Calu3 (cell line): ENCODE results near the gene CHID1. TPM values are rescaled to one million over a fixed set of nuclear protein-coding genes. Genes with fewer than 3 reads are reported as not detected.
A peak's percentile ranks its signal among the peaks of the same experiment; 100 is the strongest.

Experiments used
- BruUV-seq: library from RNA; stranded (reverse); fragments of 400-500 nt; replicated peaks from 2 replicates; lab custom pipeline; 2021; lab: Mats Ljungman, UMichigan
- CTCF ChIA-PET: fragments of 300-600 bp; sonication (Branson Sonifier 250); formaldehyde crosslinking; loops from one replicate; lab custom pipeline; 2022; ENCODE audit warnings: antibody characterized with exemption; lab: Charles Lee
- DNase-seq: peaks from one replicate; pipeline ENCODE4 v3.0.0; 2022
- H3K27ac Mint-ChIP-seq: one replicate; pipeline ENCODE4 v1.8.0; 2022; ENCODE audit warnings: mixed read lengths; ENCODE audit not compliant: unreplicated experiment
- H3K27me3 Mint-ChIP-seq: one replicate; pipeline ENCODE4 v1.8.0; 2022; ENCODE audit warnings: mixed read lengths; ENCODE audit not compliant: unreplicated experiment
- H3K36me3 Mint-ChIP-seq: one replicate; pipeline ENCODE4 v1.8.0; 2022; ENCODE audit warnings: mild to moderate bottlenecking, moderate library complexity, mixed read lengths; ENCODE audit not compliant: insufficient read depth, unreplicated experiment
- H3K4me1 Mint-ChIP-seq: one replicate; pipeline ENCODE4 v1.8.0; 2022; ENCODE audit warnings: mild to moderate bottlenecking, low read depth, mixed read lengths; ENCODE audit not compliant: unreplicated experiment
- H3K4me3 Mint-ChIP-seq: one replicate; pipeline ENCODE4 v1.8.0; 2022; ENCODE audit warnings: mild to moderate bottlenecking, low read depth, moderate library complexity, mixed read lengths; ENCODE audit not compliant: unreplicated experiment
- H3K9me3 Mint-ChIP-seq: one replicate; pipeline ENCODE4 v1.8.0; 2022; ENCODE audit warnings: low read depth, mixed read lengths; ENCODE audit not compliant: unreplicated experiment
- CTCF ChIP-seq: fragments of 200-600 bp; IDR thresholded peaks from one replicate; pipeline ENCODE4 v1.8.0; 2022; ENCODE audit warnings: antibody characterized with exemption; ENCODE audit not compliant: unreplicated experiment
- intact Hi-C: fragments of 100-400 bp; cut with micrococcal nuclease; formaldehyde crosslinking; loops from one replicate; pipeline ENCODE4 v1.10.0; 2022; ENCODE audit not compliant: unreplicated experiment
- total RNA-seq: library from RNA; stranded (reverse); gene quantifications from 2 replicates; pipeline ENCODE4 v1.2.3, GENCODE V29; 2022

Gene CHID1
- total RNA-seq, 1 experiment from 2014 or later, result 134 TPM

GRCh38 chr11:945986-946385 lies 35.4 kb upstream of the CHID1 start:
- no peak overlapping the region for H3K4me3 Mint-ChIP-seq
- no TSS peak for BruUV-seq
- intact Hi-C loops, result no loop called here
- H3K4me1 Mint-ChIP-seq, result peaks cover 57% of the 10 kb centered on the region
- CTCF ChIA-PET, result interaction anchor here (0.5 to 0.6 kb wide), 3 partner anchors 27 to 375 kb away, joined by 3 to 4 read pairs (median 3); no protein-coding TSS in a partner anchor
- DNase-seq, result no peak
- H3K9me3 Mint-ChIP-seq, result peaks cover 2% of the 10 kb centered on the region
- TF ChIP-seq CTCF, result no peak
- H3K27ac Mint-ChIP-seq, result peak overlapping the region; percentile 27
- H3K36me3 Mint-ChIP-seq, result peaks cover 44% of the 10 kb centered on the region
- H3K27me3 Mint-ChIP-seq, result no peaks in the 10 kb centered on the region

- H3K9me3 Mint-ChIP-seq, result peaks cover 2% of the 10 kb centered on the region
- no peaks in the 10 kb centered on the region for H3K27me3 Mint-ChIP-seq
- CTCF ChIA-PET, result no interaction called here
- peaks cover 44% of the 10 kb centered on the region for H3K36me3 Mint-ChIP-seq
- peaks cover 67% of the 10 kb centered on the region for H3K4me1 Mint-ChIP-seq
- no TSS peak for BruUV-seq
- peak overlapping the region; percentile 21 for H3K27ac Mint-ChIP-seq
- no peak overlapping the region for H3K4me3 Mint-ChIP-seq
- intact Hi-C loops, result no loop called here
- DNase-seq, result no peak
- TF ChIP-seq CTCF, result no peak
These were observed 34.3 kb upstream of the CHID1 start for GRCh38 chr11:944711-945470.

GRCh38 chr11:942823-943222 lies 32.2 kb upstream of the CHID1 start:
- H3K9me3 Mint-ChIP-seq, result peaks cover under 1% of the 10 kb centered on the region

GRCh38 chr11:940496-941135 lies 30.0 kb upstream of the CHID1 start:
- DNase-seq, result no peak
- no peaks in the 10 kb centered on the region for H3K27me3 Mint-ChIP-seq
- no peaks in the 10 kb centered on the region for H3K9me3 Mint-ChIP-seq
- no peak for TF ChIP-seq CTCF
- H3K4me3 Mint-ChIP-seq, result no peak overlapping the region
- BruUV-seq, result no TSS peak
- CTCF ChIA-PET, result interaction anchor here (0.6 kb wide), 1 partner anchor 51 kb away, joined by 3 read pairs; no protein-coding TSS in a partner anchor
- peaks cover 34% of the 10 kb centered on the region for H3K36me3 Mint-ChIP-seq
- no peak overlapping the region for H3K27ac Mint-ChIP-seq
- H3K4me1 Mint-ChIP-seq, result peaks cover 52% of the 10 kb centered on the region
- intact Hi-C loops, result no loop called here

More at GRCh38 chr11:942823-943222, 32.2 kb upstream of the CHID1 start:
- Mint-ChIP-seq H3K4me3 (no peak overlapping the region), H3K36me3 (peaks cover 41% of the 10 kb centered on the region), H3K27ac (peak overlapping the region; percentile 21), H3K27me3 (no peaks in the 10 kb centered on the region), H3K4me1 (peaks cover 62% of the 10 kb centered on the region)
- TF ChIP-seq CTCF, result no peak
- BruUV-seq, result no TSS peak
- CTCF ChIA-PET, result no interaction called here
- no peak for DNase-seq
- intact Hi-C loops, result no loop called here
